Kidney (tissue), 14 donors: Measurements from ENCODE around the gene BTG2. TPM values are rescaled to one million over a fixed set of nuclear protein-coding genes. Genes with fewer than 3 reads are reported as not detected.

Source experiments
- DNase-seq, 5 donors: peaks; one replicate each; pipeline ENCODE4 v3.0.0-alpha.2; 2013 to 2020
- FAIRE-seq: peaks from 2 replicates; lab custom pipeline; 2012; peaks lifted over from hg19 to GRCh38; lab: Jason Lieb, UNC
- H3K27ac ChIP-seq, 2 donors: one replicate each; pipeline ENCODE4 v1.7.0; 2013; ENCODE audit warnings: low read depth in 2 of 2, low read length in 2 of 2, inconsistent platforms in 1 of 2
- H3K27me3 ChIP-seq: one replicate; pipeline ENCODE4 v1.7.1; 2013; ENCODE audit warnings: low read length, inconsistent platforms; ENCODE audit not compliant: control insufficient read depth, insufficient read depth
- H3K36me3 ChIP-seq, 3 donors: one replicate each; pipeline versions ENCODE4 v1.7.0 to v1.7.1; 2013; ENCODE audit warnings: low read length in 3 of 3, control low read depth in 1 of 3, inconsistent platforms in 1 of 3; ENCODE audit not compliant: insufficient read depth in 3 of 3, control insufficient read depth in 2 of 3
- H3K4me1 ChIP-seq, 3 donors: one replicate each; pipeline versions ENCODE4 v1.7.0 to v1.7.1; 2013; ENCODE audit warnings: low read length in 3 of 3, inconsistent platforms in 1 of 3, low read depth in 1 of 3; ENCODE audit not compliant: control insufficient read depth in 2 of 3, insufficient read depth in 2 of 3
- H3K4me3 ChIP-seq, 3 donors: one replicate each; pipeline versions ENCODE4 v1.7.0 to v1.8.1; 2013; ENCODE audit warnings: low read length in 3 of 3, control low read depth in 1 of 3, inconsistent platforms in 1 of 3
- H3K9ac ChIP-seq, 3 donors: one replicate each; pipeline versions ENCODE4 v1.7.0 to v1.7.1; 2013; ENCODE audit warnings: low read length in 3 of 3, control low read depth in 1 of 3, inconsistent platforms in 1 of 3
- H3K9me3 ChIP-seq, 3 donors: one replicate each; pipeline versions ENCODE4 v1.7.0 to v1.7.1; 2013; ENCODE audit warnings: low read length in 3 of 3, control low read depth in 1 of 3, inconsistent platforms in 1 of 3; ENCODE audit not compliant: control insufficient read depth in 2 of 3, insufficient read depth in 1 of 3
- CTCF ChIP-seq: IDR thresholded peaks from 3 replicates; pipeline ENCODE4 v1.5.1; 2012; ENCODE audit warnings: mild to moderate bottlenecking, moderate library complexity, borderline replicate concordance; ENCODE audit not compliant: insufficient read depth; ENCODE audit errors: extremely low read depth
- intact Hi-C: fragments of 100-400 bp; cut with DNase I; formaldehyde crosslinking; loops from one replicate; pipeline ENCODE4 v1.11.1; 2022
- polyA plus RNA-seq: library from polyadenylated mRNA; stranded (reverse); fragments of 350-450 nt; fragmentation: Illumina TruSeq; extraction: RNeasy Lipid Tissue Mini Kit (QIAGEN cat#74804); gene quantifications from one replicate; pipeline ENCODE4 v1.2.3, GENCODE V29; 2014; ENCODE audit warnings: low read depth, low replicate concordance; ENCODE audit not compliant: insufficient read depth
- total RNA-seq: library from RNA; stranded (reverse); fragmentation: NEBNext Ultra II Directional; extraction: Animal tissue kit (Norgen Biotek cat#: 25700); gene quantifications from one replicate; pipeline ENCODE4 v1.2.1, GENCODE V29; 2021
- donor health status: control.
- donor health status: control.
- donor health status: control.
- donor health status: control.
- donor health status: control.
- donor health status: DM: yes; HTN: yes; CAD: no.
- donor health status: Normal renal cell carcinoma (clear cell type).

BTG2 gene
- total and polyA plus RNA-seq, 2 donors from 2014 or later, result 59.9 to 156 TPM

GRCh38 chr1:203306089-203306964 lies 1.0 kb downstream of the BTG2 start:
- intact Hi-C loops, result no loop called here
- no peak for FAIRE-seq

GRCh38 chr1:203306965-203307541 lies 1.7 kb downstream of the BTG2 start:
- DNase-seq (peak in 3 of 5 donors; percentile 51 to 85 (median 77)), FAIRE-seq (no peak)
- no peak for TF ChIP-seq CTCF
- peak overlapping the region; percentile 84 to 98 (median 92) for H3K9ac ChIP-seq
- peak overlapping the region; percentile 74 to 81 (median 80) for H3K4me3 ChIP-seq
- peak overlapping the region; percentile 98 to 99 for H3K27ac ChIP-seq
- intact Hi-C loops, result no loop called here
- peaks cover 0 to 23% (median 4%) of the 10 kb centered on the region in 3 donors for H3K36me3 ChIP-seq
- H3K9me3 ChIP-seq, result no peaks in the 10 kb centered on the region
- H3K4me1 ChIP-seq, result peaks cover 3 to 24% (median 7%) of the 10 kb centered on the region in 3 donors
- H3K27me3 ChIP-seq, result no peaks in the 10 kb centered on the region

More at GRCh38 chr1:203306089-203306964, 1.0 kb downstream of the BTG2 start:
- Histone ChIP-seq H3K4me3 (peak overlapping the region; percentile 74 to 81 (median 80)), H3K9me3 (no peaks in the 10 kb centered on the region), H3K36me3 (peaks cover 0 to 23% (median 4%) of the 10 kb centered on the region in 3 donors), H3K27me3 (no peaks in the 10 kb centered on the region), H3K27ac (peak overlapping the region; percentile 98 to 99), H3K9ac (peak overlapping the region; percentile 84 to 98 (median 92)), H3K4me1 (peaks cover 3 to 24% (median 7%) of the 10 kb centered on the region in 3 donors)
- peak; percentile 2 for TF ChIP-seq CTCF
- DNase-seq, result peak in 4 of 5 donors; percentile 79 to 94 (median 90)

GRCh38 chr1:203307641-203308126 lies 2.4 kb downstream of the BTG2 start:
- Histone ChIP-seq H3K36me3 (peaks cover 0 to 23% (median 4%) of the 10 kb centered on the region in 3 donors), H3K4me3 (peak overlapping the region; percentile 65 to 74 (median 67)), H3K27ac (peak overlapping the region; percentile 64 to 76), H3K9ac (peak overlapping the region; percentile 32 to 72 (median 50)), H3K9me3 (no peaks in the 10 kb centered on the region), H3K27me3 (no peaks in the 10 kb centered on the region), H3K4me1 (peaks cover 3 to 24% (median 7%) of the 10 kb centered on the region in 3 donors)
- FAIRE-seq (no peak), DNase-seq (no peak)
- no peak for TF ChIP-seq CTCF
- intact Hi-C loops, result no loop called here
